Measurements from ENCODE around the gene NFKBIL1. TPM values are rescaled to one million over a fixed set of nuclear protein-coding genes. Genes with fewer than 3 reads are reported as not detected.

NFKBIL1 gene
- total RNA-seq, 4 donors from 2014 or later, result 7.8 to 25.2 (median 16.7) TPM

GRCh38 chr6:31567531-31568370 lies 20.3 kb downstream of the NFKBIL1 start:
- DNase-seq, result no peak
- intact Hi-C loops (cut with DNase I), result no loop called here
- Histone ChIP-seq H3K36me3 (no peaks in the 10 kb centered on the region), H3K27me3 (peaks cover 0 to 24% (median 0%) of the 10 kb centered on the region in 4 donors), H3K9me3 (no peaks in the 10 kb centered on the region), H3K4me1 (peaks cover 0 to 7% (median 5%) of the 10 kb centered on the region in 3 donors), H3K4me3 (no peak overlapping the region), H3K27ac (no peak overlapping the region)
- TF ChIP-seq CTCF (IDR thresholded peaks at IDR 0.05) (no peak), POLR2A (IDR thresholded peaks at IDR 0.05) (no peak)
- 40% methylated on average over 9 of the region's 9 CpGs for WGBS, 2 donors

- Histone ChIP-seq H3K4me1 (peaks cover 0 to 7% (median 5%) of the 10 kb centered on the region in 3 donors), H3K4me3 (no peak overlapping the region), H3K9me3 (no peaks in the 10 kb centered on the region), H3K27ac (no peak overlapping the region), H3K36me3 (no peaks in the 10 kb centered on the region), H3K27me3 (peaks cover 0 to 24% (median 0%) of the 10 kb centered on the region in 4 donors)
- intact Hi-C loops (cut with DNase I), result no loop called here
- DNase-seq, result no peak
- TF ChIP-seq POLR2A (IDR thresholded peaks at IDR 0.05), result no peak
- 58 to 63% methylated on average over 3 of the region's 3 CpGs for WGBS, 2 donors
These were observed 21.1 kb downstream of the NFKBIL1 start for GRCh38 chr6:31568537-31568961.

- DNase-seq, result no peak
- peaks cover 0 to 9% (median 5%) of the 10 kb centered on the region in 3 donors for H3K4me1 ChIP-seq
- WGBS, 2 donors, result 75 to 83% methylated on average over 1 of the region's 1 CpG
- H3K27ac ChIP-seq, result no peak overlapping the region
- H3K36me3 ChIP-seq, result no peaks in the 10 kb centered on the region
- H3K27me3 ChIP-seq, result peaks cover 0 to 29% (median 0%) of the 10 kb centered on the region in 4 donors
- intact Hi-C loops (cut with DNase I), result no loop called here
- H3K9me3 ChIP-seq, result no peaks in the 10 kb centered on the region
- TF ChIP-seq POLR2A (IDR thresholded peaks at IDR 0.05), result no peak
- TF ChIP-seq CTCF (IDR thresholded peaks at IDR 0.05), result no peak
- H3K4me3 ChIP-seq, result no peak overlapping the region
These were observed 22.6 kb downstream of the NFKBIL1 start for GRCh38 chr6:31569861-31570536.

GRCh38 chr6:31572041-31572911 lies 24.9 kb downstream of the NFKBIL1 start, which contains the start of gene LTA:
TSS of gene LTA (plus strand) at chr6:31572289. CDS start at chr6:31572743, 454 bp downstream.
- 66 to 78% methylated on average over 16 to 25 of the region's 27 CpGs for WGBS, 2 donors
- peak in 1 of 4 donors; percentile 28 for TF ChIP-seq POLR2A (IDR thresholded peaks at IDR 0.05)
- no peak for TF ChIP-seq CTCF (IDR thresholded peaks at IDR 0.05)
- Histone ChIP-seq H3K4me3 (peak within 1 kb of the TSS in 2 of 4 donors; percentile 26 to 45), H3K27ac (peak within 1 kb of the TSS in 2 of 4 donors; percentile 62 to 72), H3K4me1 (peaks cover 0 to 15% (median 5%) of the 10 kb centered on the region in 3 donors), H3K36me3 (no peaks in the 10 kb centered on the region), H3K27me3 (peaks cover 0 to 21% (median 0%) of the 10 kb centered on the region in 4 donors), H3K9me3 (no peaks in the 10 kb centered on the region)
- intact Hi-C loops (cut with DNase I), result no loop called here
- no peak for DNase-seq
